NCI-H2107 treated with DMSO at 0.1 percent for 48 hours (cell line): ENCODE measurements around the gene NRXN3.

Experiments
- DNase-seq: peaks from one replicate; lab custom pipeline; 2025; ENCODE audit not compliant: unreplicated experiment; lab: John Stamatoyannopoulos, UW

Gene NRXN3

DNA sequence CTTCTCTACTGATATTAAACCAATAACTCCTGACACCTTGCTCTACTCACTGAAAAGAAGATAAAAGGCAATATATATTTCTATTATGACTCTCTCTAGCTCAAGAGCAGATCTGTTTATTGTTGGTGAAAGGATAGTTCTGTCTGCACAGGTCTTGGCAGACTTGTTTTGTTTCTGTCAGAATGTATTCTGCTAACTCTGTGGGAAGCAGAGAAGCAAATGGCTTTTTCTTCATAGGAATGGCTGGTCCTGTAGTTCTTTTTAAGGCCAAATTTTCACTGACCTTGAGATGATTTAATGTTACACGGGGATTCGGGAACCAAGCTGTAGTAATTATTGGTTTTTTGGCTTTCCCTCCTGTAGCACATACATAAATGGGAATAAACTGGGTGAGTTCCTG, 1529.0 kb downstream of the NRXN3 start:
- DNase-seq, result no peak

DNA sequence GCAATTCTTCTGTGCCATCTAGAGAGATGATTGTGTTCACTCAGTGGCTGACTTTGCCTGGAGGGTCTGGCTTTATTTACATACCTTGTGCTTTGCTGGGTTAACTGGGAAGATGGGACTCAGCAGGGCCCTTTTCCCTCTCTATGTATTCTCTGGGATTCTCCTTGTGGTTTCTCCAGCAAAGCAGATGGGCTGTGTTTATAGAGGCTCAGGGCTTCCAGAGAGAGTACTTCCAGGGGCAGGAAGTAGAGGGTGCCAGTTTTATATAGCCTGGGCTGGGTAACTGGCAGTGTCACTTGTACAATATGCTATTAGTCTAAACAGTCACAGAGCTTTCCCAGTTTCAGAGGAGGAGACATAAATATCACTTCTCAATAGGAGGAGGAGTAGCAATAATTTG, 1531.2 kb downstream of the NRXN3 start:
- DNase-seq, result no peak

GRCh38 chr14:79702197-79702596, 1532.0 kb downstream of the NRXN3 start:
- no peak for DNase-seq

GRCh38 chr14:79703209-79703608, 1533.0 kb downstream of the NRXN3 start:
- DNase-seq, result no peak

- DNase-seq, result no peak
Observed at GRCh38 chr14:79704041-79704807, 1534.1 kb downstream of the NRXN3 start.

- no peak for DNase-seq
Observed at GRCh38 chr14:79705126-79705894, 1535.1 kb downstream of the NRXN3 start.

DNA sequence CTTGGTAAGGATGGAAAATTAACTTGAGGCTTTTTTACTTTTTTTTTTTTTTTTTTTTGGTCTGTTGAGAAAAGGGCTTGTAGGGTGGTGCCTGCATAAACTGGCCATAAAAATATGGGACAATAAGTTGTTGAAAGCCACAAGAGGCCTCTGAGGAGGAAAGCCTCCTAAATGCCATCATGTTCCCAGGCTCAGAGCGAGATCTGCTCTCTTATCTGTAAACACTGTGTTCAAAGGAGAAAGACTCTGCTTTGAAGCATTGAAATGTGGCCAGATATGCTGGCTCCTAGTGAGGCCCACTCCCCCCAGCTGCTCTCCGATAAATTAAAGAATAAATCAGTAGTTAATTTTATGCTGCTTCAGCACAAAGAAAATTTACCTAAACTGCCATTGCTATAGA, 1536.2 kb downstream of the NRXN3 start:
- no peak for DNase-seq

DNA sequence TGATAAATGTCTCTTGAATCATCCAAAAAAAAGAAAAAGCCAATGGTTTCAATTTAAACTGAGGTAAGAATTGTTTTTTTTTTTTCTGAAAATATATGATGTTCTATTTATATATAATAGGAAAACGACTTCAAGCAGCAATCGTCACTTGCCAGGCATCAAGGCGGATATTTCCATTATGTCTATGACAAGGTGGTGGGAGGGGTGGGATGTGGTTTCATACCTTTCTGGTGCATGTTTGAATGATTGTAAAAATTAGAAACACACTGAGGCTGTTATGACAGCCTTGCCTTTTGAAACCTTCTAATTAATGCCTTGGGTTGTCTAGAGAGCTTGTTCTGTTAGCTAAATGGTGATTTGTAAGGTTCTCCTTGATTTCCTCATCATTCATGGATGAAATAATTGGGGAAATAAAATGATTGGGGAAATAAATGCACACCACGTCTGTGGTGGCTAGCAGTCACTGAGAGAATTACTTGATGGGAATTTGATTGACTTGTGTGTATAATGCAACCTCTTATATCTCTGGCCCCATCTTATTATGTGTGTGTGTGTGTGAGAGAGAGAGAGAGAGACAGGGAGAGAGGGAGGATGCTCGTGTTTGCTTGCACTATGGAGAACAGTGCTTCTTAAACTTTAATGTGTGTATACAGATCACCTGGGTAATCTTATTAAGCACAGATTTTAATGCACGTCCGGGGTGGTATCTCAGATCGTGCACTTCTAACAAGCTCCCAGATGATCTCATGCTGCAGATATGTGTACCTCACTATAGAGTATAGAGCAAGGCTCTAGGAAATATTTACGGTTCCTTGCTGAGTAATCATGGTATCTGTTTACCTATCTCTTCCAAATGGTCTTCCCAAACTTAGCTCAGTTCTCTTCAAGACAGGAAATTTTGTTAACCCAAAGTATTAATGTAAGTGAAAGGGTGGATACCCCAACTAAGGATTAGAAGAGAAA, 1538.5 kb downstream of the NRXN3 start:
- no peak for DNase-seq

GRCh38 chr14:79709573-79709972, 1539.4 kb downstream of the NRXN3 start:
- DNase-seq, result no peak

- no peak for DNase-seq
Observed at GRCh38 chr14:79712302-79712950, 1542.3 kb downstream of the NRXN3 start.

- DNase-seq, result no peak
Observed at GRCh38 chr14:79721399-79722084, 1551.4 kb downstream of the NRXN3 start.

- DNase-seq, result no peak
Observed at GRCh38 chr14:79724934-79725717, 1555.0 kb downstream of the NRXN3 start.

GRCh38 chr14:79727900-79728299, 1557.7 kb downstream of the NRXN3 start:
- DNase-seq, result no peak

GRCh38 chr14:79728331-79728730, 1558.2 kb downstream of the NRXN3 start:
- no peak for DNase-seq

DNA sequence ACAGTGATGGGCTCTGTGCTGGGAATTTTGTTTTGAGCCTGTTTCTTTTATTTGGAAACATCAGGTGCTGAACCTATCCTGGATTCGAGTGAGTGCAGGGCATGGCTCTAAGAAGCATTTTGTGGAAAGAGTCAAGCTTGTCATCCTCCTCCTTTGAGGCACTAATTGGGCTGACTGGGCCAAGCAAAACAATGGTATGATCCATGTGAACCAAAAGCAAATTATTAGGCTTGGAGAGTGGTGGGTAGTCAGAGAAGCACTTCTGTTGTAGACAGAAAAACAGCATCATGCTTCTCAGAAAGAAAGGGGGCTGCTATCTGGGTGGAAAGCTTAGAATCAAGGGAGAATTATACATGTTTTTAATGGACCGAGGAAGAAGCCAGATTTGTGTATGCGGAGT, 1559.6 kb downstream of the NRXN3 start:
- no peak for DNase-seq

DNA sequence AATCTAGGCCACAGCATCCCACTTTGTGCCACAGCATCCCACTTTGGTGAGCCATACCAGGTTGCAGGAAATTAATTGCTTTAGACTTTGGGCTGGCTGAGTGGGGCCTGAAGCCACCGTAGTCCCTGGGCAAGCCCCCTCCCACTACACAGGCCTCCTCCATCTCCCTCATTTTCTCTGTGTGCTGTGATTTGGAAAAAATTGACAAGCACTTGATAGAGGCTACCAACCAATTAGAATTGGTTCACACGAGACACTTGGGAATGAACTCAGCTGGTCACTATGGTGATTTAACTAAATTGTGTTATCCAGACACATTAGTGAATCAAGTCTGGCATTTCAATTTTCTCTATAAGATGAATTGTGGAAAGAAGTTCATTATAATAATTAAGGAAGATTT, 1560.0 kb downstream of the NRXN3 start:
- no peak for DNase-seq

- DNase-seq, result peak; percentile 73
Observed at GRCh38 chr14:79730953-79731352, 1560.8 kb downstream of the NRXN3 start.

- no peak for DNase-seq
Observed at GRCh38 chr14:79732911-79733655, 1562.9 kb downstream of the NRXN3 start.

DNA sequence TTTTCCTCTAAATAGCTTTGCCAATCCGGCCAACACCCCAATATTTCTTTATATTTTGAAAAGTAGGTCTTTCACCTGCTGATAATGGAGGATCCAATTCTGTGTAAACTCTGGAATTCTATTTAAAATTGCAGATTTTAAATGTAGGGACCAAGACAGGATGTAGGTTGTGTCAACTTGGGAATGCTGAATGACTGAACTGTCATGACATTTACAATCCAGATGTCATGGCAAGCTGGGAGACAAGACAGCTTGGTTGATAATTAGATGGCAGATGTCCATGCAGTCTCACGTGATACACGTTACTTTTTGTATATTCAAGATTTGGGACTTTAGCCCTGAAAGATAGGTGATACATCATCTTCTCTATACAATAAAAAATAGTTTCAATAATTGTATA, 1564.0 kb downstream of the NRXN3 start:
- DNase-seq, result no peak
